ENCODE results near the gene SEPHS1.
"Not testable (repeated sequence)": the region's sequence is repeated elsewhere in the genome, so short reads cannot be mapped to it uniquely, and the experiment has no call there.

The SEPHS1 gene, protein sequence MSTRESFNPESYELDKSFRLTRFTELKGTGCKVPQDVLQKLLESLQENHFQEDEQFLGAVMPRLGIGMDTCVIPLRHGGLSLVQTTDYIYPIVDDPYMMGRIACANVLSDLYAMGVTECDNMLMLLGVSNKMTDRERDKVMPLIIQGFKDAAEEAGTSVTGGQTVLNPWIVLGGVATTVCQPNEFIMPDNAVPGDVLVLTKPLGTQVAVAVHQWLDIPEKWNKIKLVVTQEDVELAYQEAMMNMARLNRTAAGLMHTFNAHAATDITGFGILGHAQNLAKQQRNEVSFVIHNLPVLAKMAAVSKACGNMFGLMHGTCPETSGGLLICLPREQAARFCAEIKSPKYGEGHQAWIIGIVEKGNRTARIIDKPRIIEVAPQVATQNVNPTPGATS

DNA sequence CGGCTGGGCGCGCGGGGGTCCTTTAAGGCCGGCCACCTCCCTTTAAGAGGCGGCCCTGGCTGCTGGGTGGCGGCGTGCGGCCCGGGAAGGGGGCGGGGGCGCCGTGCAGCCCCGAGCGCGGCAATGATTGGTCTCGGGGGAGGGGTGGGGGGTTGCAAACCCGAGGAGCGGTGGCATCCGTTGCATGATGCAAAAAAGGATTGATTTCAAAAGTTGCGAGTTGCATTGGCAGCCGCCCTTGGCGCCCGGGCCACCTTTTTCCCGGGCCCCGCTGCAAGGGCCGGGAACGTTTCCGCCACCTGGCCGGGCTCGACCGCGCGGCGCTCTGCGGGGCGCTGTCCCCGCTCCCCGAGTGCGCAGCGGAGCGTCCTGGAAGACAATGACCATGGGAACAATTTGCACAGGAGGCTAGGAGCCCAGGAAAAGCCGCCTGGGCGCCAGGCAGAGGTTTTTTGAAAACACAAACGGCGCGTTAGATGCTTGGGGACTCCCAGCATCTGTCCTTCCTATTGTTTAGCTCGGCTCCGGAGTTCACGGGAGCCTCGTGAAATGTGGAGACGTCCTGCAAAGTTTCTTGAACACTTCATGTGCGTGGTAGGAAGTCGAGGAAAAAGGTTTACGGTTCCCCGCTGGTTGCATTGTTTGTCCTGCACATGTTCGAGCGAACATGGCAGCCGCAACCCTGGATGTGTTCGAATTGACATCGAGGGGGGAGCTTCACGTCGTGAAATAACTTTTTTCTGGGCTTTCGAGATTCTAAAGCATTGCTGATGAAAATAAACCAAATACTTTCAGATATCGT lies at the start of gene SEPHS1:
Gene SEPHS1 (minus strand): TSS at position 78 of the 802 bp plus-strand sequence. CDS start 3,343 bp downstream, outside the sequence.
- in situ Hi-C loops (cut with HindIII; ENCODE audit: low sequenced_read_pairs) = no loop called here

DNA sequence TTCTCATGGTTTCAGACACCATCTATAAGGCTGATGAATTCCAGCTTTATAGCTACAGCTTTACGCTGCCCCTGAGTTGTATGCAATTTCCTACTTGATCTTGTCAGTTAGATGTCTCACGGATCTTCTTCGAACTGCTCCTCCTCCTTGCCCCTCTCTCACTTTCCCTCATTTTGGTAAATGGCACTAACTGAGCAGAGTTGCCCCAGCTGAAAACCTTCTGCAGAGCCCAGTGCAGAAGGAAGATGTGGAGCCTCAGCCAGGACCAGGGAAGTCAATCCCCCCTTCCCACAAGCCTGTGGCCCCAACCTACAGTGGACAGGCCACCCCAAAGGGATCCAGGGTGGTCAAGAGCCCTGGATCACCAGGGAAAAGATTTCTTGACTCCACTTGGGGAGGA lies 49.0 kb upstream of the SEPHS1 start:
- in situ Hi-C loops (cut with HindIII; ENCODE audit: low sequenced_read_pairs) = no loop called here

DNA sequence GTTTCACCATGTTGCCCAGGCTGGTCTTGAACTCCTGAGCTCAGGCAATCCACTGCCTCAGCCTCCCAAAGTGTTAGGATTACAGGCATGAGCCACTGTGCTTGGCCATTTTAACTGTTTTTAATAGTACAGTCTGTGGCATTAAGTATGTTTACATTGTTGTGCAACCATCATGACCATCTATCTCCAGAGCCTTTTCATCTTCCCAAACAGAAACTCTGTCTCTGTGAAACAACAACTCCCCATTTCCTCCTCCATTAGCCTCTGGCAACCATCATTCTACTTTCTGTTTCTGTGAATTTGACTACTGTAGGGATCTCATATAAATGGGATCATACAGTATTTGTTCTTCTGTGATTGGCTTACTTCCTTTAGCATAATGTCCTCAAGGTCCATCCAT lies 48.3 kb upstream of the SEPHS1 start:
- in situ Hi-C loops (cut with HindIII; ENCODE audit: low sequenced_read_pairs) = no loop called here

DNA sequence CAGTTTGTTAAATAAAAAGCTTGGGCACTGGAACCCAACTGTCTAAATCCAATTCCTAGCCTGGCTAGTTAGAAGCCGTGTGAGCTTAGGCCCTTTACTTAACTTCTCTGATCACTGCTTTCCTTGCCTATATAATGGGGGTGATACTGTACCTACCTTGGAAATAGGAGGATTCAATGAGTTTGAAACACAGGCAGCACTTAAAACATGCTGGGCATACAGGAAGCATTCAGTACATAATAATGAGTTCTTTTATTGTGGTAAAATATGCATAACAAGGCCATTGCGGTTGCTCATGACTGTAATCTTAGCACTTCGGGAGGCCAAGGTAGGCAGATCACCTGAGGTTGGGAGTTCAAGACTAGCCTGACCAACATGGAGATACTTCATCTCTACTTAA lies 47.4 kb upstream of the SEPHS1 start:
- in situ Hi-C loops (cut with HindIII; ENCODE audit: low sequenced_read_pairs) = no loop called here

DNA sequence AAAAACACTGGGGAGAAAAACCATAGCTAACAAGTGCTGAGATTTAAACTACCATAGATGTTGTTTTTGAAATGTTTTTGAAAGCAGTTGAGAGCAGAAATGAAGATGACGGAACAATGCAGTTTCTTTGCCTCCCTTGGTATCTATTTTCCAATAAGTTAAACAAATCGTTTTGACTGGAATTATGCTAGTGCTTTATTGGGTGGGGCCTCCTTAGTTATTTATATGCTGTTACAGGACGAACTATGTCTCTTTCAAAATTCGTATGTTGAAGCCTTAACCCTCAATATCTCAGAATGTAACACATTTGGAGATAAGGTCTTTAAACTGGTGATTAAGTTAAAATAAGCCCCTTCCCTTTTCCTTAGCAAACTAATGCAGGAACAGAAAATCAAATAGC lies 45.5 kb upstream of the SEPHS1 start:
- in situ Hi-C loops (cut with HindIII; ENCODE audit: low sequenced_read_pairs) = no loop called here

DNA sequence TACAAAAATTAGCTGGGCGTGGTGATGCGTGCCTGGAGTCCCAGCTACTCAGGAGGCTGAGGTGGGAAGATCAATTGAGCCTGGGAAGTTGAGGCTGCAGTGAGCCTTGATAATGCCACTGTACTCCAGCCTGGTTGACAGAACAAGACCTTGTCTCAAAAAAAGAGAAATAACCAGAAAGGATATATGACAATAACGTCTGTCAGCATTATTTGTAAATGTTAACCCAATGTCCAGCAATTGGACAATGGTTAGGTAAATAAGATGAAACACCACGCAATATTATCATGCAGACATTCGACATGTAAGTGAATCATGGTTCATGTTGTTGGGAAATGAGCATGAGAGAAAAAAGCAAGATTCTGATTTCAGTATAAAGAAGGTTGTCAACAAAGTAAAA lies 44.6 kb upstream of the SEPHS1 start:
- in situ Hi-C loops (cut with HindIII; ENCODE audit: low sequenced_read_pairs) = no loop called here

DNA sequence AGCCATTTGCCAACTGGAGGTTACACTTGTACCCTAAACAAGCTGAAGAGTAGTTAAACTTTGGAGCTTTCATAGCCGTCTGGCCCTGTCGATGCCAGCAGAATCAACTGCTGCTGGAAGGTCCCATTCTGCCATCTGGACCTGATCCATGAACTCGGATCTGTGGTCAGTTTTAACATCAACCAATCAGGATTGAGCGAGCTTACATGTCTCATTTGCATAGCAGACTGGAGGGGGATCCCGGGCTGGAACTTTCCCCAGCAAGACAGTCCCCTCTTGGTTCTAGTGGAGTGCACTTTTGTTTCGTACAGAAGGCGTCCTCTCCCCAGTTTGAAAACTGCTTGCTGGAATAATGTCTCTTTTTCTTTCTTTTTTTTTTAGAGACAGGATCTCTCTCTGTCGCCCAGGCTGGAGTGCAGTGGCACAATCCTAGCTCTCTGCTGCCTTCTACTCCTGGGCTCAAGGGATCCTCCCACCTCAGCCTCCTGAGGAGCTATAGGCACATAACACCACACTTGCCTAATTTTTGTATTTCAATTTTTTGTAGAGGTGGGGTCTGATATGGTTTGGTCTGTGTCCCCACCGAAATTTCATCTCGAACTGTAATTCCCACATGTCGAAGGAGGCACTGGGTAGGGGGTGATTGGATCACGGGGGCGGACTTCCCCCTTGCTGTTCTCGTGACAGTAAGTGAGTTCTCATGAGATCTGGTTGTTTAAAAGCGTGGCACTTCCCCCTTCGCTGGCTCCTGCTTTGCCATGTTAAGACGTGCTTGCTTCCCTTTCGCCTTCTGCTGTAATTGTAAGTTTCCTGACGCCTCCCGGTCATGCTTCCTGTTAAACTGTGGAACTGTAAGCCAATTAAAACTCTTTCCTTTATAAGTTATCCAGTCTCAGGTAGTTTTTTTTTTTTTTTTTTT lies 42.8 kb upstream of the SEPHS1 start:
- in situ Hi-C loops (cut with HindIII; ENCODE audit: low sequenced_read_pairs) = no loop called here

DNA sequence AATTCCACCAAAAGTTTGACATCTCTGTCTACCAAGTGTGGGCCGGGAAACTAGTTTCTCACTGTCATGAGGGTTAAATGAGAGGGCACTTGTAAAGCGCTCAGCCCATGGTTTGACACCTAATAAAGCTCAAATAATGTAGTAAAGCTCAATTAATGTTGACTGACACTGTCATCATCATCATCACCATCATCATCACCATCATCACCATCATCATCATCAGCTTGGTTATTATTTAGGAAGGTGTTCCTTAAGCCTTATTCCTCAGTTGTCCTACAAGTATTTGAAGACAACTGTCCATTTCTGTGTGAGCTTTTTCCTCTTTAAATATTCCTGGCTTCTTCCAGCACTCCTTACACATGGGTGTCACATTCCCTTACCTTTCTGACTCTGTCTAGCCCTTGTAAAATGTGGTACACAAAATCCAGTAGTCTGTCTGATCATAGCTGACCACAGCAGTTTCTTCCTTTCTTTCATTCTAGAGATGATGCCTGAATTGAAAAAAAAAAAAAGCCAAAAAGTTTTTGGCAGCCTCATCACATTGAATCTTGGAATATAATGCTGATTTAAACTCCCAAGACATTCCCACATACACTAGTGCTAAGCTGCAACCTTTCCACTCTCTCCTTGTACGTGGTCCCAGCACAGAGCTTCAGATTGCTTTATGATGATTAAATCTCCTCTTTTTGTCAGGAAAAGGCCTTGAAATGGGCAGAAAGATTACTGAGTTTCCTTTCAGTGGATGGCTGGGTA lies 40.6 kb upstream of the SEPHS1 start:
- in situ Hi-C loops (cut with HindIII; ENCODE audit: low sequenced_read_pairs) = no loop called here

DNA sequence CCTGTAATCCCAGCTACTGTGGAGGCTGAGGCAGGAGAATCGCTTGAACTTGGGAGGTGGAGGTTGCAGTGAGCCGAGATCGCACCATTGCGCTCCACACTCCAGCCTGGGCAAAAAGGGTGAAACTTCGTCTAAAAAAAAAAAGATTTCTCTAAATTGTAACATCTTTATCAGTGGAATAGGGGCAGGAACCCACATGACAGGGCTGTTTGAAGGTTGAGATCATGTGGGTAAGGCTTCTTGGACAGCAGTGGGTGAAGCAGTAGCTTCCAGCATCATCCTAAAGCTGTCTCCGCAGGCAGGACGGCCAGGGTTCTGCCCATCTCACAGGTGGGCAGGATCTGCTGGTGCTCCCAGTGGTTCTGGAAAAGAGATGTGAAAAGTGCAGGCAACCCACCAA lies 37.9 kb upstream of the SEPHS1 start:
- in situ Hi-C loops (cut with HindIII; ENCODE audit: low sequenced_read_pairs) = no loop called here

DNA sequence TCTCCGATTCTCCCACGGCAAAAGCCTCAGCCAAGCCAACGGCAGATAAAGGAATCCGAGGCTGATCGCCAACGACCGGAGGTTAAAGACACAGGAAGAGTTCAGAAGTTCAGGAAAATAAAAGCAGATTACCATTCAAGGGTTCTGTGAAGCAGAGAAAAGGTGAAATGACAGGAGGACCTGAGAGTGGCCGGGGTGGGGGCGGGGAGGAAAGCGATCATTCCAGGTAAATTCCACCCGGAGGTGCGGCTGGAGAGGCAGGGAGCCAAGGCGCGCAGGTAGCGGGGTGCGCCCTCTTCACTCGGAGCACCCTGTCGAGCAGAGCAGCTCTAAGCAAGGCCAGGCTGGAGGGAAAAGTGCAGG lies 35.3 kb upstream of the SEPHS1 start:
- in situ Hi-C loops (cut with HindIII; ENCODE audit: low sequenced_read_pairs) = no loop called here

DNA sequence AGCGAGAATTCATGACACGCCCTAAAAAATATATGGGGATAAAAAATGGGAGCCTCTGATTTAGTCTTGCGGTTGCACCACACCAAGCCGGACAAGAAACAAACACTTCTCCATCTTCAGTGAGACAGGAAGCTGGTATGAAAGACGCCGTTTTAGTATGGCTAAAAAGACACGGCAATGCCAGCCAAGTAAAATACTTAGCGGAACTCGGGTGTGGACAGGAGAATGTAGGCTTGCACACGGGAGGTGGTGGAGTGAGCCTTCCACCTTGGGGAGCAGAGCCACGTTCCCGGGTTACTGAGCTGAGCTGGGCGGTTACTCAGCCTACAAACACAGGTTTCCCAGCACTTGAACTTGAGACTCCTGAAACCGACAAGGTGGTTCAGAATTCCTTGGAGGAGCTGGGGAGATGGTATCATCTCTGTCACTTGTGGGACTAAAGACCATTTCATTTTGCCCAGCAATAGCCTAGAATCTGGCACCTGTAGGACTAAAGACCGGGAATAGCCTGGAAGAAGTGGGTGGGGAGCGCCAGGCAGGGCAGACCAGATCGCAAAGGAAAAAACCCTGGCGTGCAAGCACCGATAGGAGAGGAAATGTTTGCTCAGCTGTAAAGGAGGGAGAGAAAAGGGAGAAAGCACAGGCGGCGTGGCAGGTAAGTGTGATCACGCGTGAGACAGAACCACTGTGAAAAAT lies 34.8 kb upstream of the SEPHS1 start:
- in situ Hi-C loops (cut with HindIII; ENCODE audit: low sequenced_read_pairs) = no loop called here

DNA sequence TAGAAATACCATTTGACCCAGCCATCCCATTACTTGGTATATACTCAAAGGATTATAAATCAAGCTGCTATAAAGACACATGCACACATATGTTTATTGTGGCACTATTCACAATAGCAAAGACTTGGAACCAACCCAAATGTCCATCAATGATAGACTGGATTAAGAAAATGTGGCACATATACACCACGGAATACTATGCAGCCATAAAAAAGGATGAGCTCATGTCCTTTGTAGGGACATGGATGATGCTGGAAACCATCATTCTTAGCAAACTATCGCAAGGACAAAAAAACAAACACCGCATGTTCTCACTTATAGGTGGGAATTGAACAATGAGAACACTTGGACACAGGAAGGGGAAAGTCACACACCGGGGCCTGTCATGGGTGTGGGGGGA lies 31.0 kb upstream of the SEPHS1 start:
- in situ Hi-C loops (cut with HindIII; ENCODE audit: low sequenced_read_pairs) = not testable (repeated sequence)

DNA sequence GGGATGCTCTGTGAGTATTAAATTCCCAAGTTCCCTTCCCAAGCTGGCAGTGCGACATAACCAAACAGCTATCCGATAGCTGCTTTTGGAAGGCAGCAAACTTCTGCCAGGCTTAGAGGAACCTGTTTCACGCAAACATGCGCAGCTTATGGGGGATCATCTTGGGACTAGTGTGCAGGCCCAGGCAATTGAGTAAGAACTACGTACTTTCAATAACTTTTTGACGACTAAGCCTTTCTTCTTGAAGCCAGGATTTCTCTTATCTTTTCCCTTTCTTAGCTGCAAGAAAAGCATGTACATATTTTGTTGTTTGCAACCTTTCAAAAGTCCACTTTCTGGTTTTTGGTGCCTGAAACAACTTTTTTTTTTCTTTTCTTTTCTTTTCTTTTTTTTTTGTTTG lies 28.7 kb upstream of the SEPHS1 start:
- in situ Hi-C loops (cut with HindIII; ENCODE audit: low sequenced_read_pairs) = no loop called here

DNA sequence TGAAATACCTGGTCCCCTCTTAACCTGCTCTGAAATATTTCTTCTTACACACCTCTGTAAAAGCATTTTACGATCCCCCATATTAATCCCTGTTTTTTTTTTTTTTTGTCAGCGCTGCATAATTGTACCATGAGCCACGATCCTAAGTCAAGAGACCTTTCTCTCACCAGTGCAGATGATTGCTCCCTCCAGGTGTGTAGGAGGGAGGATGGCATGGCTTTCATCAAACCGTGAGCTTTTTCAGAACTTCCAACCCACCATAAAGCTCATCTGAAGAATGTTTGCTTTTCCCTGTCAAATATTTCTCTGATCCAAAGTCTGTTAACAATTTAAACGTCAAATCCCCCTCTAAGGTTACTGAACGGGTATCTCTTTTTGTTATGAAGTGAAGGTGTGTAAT lies 28.2 kb upstream of the SEPHS1 start:
- in situ Hi-C loops (cut with HindIII; ENCODE audit: low sequenced_read_pairs) = no loop called here

DNA sequence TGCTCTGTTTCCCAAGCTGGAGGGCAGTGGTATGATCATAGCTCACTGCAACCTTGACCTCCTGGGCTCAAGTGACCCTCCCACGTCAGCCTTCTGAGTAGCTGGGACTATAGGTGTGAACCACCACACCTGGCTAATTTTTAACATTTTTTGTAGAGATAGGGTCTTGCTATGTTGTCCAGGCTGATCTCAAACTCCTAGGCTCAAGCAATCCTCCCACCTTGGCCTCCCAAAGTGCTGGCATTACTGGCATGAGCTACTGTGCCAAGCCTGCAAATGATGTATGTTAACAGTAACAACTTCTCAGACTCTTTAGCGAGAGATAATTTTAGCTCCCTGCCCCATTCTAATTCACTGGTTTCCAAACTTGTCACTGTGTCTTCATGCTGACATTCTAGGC lies 27.7 kb upstream of the SEPHS1 start:
- in situ Hi-C loops (cut with HindIII; ENCODE audit: low sequenced_read_pairs) = no loop called here

DNA sequence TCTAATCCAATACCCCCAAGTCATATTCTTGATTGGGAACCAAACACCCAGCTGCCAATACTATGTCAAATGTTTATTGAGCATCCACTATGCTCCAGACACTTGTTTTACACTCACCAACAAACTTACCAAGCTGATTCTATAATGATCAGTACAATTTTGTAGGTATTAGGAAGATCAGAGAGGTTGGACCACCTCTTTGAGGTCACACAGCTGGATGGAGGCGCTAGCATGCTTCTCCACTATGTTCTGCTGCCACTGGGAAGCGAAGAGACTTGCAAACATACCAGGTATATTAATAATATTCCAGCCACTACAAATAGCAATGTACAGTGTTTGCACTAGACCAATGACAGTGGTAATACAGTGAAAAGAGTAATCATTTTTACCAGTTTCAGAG lies 25.6 kb upstream of the SEPHS1 start:
- in situ Hi-C loops (cut with HindIII; ENCODE audit: low sequenced_read_pairs) = no loop called here

DNA sequence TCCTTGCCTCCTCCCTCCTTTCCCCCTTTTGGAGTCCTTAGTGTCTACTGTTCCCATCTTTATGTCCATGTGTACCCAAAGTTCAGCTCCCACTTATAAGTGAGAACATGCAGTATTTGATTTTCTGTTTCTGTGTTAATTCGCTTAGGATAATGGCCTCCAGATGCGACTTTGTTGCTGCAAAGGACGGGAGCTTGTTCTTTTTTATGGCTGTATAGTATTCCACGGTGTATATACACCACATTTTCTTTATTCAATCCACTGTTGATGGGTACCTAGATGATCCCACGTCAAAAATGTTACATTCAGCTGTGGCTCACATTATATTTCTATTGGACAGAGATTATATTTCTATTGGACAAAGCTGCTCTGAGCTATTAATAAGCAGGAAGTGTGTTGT lies 24.4 kb upstream of the SEPHS1 start:
- in situ Hi-C loops (cut with HindIII; ENCODE audit: low sequenced_read_pairs) = no loop called here

DNA sequence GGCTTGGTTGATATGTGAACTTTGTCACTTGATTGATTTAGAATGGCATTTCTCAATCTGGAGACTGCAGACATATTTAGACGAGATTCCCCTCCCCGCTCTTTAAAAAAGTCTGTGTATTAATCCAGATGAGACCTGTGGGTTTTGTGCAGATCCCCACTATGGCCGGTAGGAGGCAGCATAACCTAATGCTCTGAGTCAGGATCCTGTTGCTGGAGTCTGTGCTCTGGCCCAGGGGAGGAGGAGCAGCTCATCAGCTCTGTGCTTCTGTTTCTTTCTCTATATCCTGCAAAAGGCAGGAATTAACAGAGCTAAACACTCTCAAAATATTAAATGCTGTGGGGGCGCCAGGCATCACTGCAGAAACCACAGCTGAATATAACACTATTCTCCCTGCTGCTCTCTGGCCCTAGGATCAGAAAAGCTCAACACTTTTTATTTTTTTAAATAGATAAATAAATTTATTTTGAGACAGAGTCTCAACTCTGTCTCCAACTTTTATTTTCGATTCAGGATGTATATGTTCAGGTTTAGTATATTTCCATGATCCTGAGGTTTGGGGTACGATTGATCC lies 23.9 kb upstream of the SEPHS1 start:
- in situ Hi-C loops (cut with HindIII; ENCODE audit: low sequenced_read_pairs) = no loop called here

DNA sequence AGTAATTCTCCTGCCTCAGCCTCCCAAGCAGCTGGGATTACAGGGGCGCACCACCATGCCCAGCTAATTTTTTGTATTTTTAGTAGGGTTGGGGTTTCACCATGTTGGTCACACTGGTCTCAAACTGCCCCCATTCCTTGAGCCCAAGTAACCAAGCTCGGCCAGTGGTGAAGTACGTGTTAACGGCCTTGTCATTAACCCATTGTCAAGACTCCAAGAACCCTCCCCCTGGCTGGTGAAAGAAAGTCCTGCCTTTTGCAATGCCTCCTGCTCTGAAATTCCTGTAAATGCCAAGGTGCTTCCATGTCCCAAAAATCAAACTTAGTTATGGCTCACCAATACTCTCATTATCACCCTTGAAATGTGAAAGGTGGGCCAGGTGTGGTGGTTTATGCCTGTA lies 18.8 kb upstream of the SEPHS1 start:
- in situ Hi-C loops (cut with HindIII; ENCODE audit: low sequenced_read_pairs) = no loop called here

DNA sequence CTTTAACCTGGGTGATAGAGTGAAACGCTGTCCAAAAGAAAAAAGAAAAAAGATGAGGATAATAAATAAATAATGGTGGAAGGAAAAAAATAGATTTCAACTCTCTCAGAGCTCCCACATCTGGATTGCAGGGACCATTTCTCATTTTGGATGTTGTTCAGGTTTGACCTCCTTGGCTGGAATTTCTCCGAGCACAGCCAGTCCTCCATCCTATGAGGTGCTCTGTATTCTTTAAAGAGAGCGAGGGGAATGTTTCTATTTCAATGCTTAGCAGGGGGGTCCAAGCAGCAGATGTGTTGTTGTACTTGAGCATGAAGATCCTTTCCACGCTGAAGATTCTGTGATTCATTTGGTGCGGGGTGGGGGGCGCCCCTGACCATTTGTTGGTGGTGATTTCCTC lies 17.7 kb upstream of the SEPHS1 start:
- in situ Hi-C loops (cut with HindIII; ENCODE audit: low sequenced_read_pairs) = no loop called here

Data from DLD1 (cell line).